Neural cell (in vitro differentiated cells): ENCODE measurements around the gene LMOD2. TPM values are rescaled to one million over a fixed set of nuclear protein-coding genes. Genes with fewer than 3 reads are reported as not detected.

Experiments used
- H2AFZ ChIP-seq: fragments of 200-600, 300-800 bp; sonication (generic), shearing (Covaris generic); 2 replicates; pipeline ENCODE4 v1.6.0; 2014; ENCODE audit warnings: low read depth, mild to moderate bottlenecking, antibody characterized with exemption, low read length, moderate library complexity
- H3F3A ChIP-seq: fragments of 200-600 bp; shearing (Covaris generic); 2 replicates; pipeline ENCODE4 v1.6.1; 2016; ENCODE audit warnings: mild to moderate bottlenecking, moderate library complexity, mixed read lengths, antibody characterized with exemption, low read length; ENCODE audit not compliant: insufficient read depth, poor library complexity, severe bottlenecking
- H3K27ac ChIP-seq: fragments of 200-600, 300-800 bp; sonication (generic), shearing (Covaris generic); 2 replicates; pipeline ENCODE4 v1.5.1; 2014; ENCODE audit warnings: mild to moderate bottlenecking, low read length, moderate library complexity
- H3K27me3 ChIP-seq: fragments of 300-800, 200-600 bp; sonication (generic), shearing (Covaris generic); 2 replicates; pipeline ENCODE4 v1.6.0; 2014; ENCODE audit warnings: mild to moderate bottlenecking, low read depth, low read length, moderate library complexity; ENCODE audit not compliant: insufficient read depth
- H3K36me3 ChIP-seq: fragments of 300-800, 200-600 bp; sonication (generic), shearing (Covaris generic); 2 replicates; pipeline ENCODE4 v1.5.1; 2014; ENCODE audit warnings: mild to moderate bottlenecking, antibody characterized with exemption, low read length, moderate library complexity; ENCODE audit not compliant: insufficient read depth
- H3K4me2 ChIP-seq: fragments of 300-800, 200-600 bp; sonication (generic), shearing (Covaris generic); 2 replicates; pipeline ENCODE4 v1.6.0; 2014; ENCODE audit warnings: mild to moderate bottlenecking, low read length
- H3K4me3 ChIP-seq: fragments of 300-800, 200-600 bp; sonication (generic), shearing (Covaris generic); 2 replicates; pipeline ENCODE4 v1.5.1; 2014; ENCODE audit warnings: mild to moderate bottlenecking, low read length, moderate library complexity
- H3K79me2 ChIP-seq: fragments of 200-600 bp; shearing (Covaris generic); replicated peaks from 2 replicates; pipeline ENCODE4 v1.6.0; 2014; ENCODE audit warnings: mild to moderate bottlenecking, low read length, moderate library complexity; ENCODE audit not compliant: insufficient read depth
- H3K9ac ChIP-seq: fragments of 300-800, 200-600 bp; sonication (generic), shearing (Covaris generic); 2 replicates; pipeline ENCODE4 v1.6.1; 2016; ENCODE audit warnings: mild to moderate bottlenecking, low read length, mixed read lengths
- H3K9me2 ChIP-seq: fragments of 200-600 bp; shearing (Covaris generic); 2 replicates; pipeline ENCODE4 v1.6.1; 2016; ENCODE audit warnings: mild to moderate bottlenecking, low read length, mixed read lengths; ENCODE audit not compliant: insufficient read depth
- H3K9me3 ChIP-seq: fragments of 200-600, 300-800 bp; sonication (generic), shearing (Covaris generic); 2 replicates; pipeline ENCODE4 v1.6.1; 2016; ENCODE audit warnings: mild to moderate bottlenecking, mixed run types, low read length, moderate library complexity, mixed read lengths
- H4K20me1 ChIP-seq: fragments of 200-600 bp; shearing (Covaris generic); 2 replicates; pipeline ENCODE4 v1.6.1; 2016; ENCODE audit warnings: mild to moderate bottlenecking, mixed run types; ENCODE audit not compliant: insufficient read depth
- CTCF ChIP-seq: fragments of 450-650 bp; IDR thresholded peaks from 2 replicates; pipeline ENCODE4 v1.5.1; 2014; ENCODE audit warnings: antibody characterized with exemption, mild to moderate bottlenecking, moderate library complexity; ENCODE audit not compliant: poor library complexity, severe bottlenecking
- EP300 ChIP-seq: fragments of 450-650 bp; conservative IDR thresholded peaks from 2 replicates; pipeline ENCODE4 v1.6.1; 2014; ENCODE audit warnings: antibody characterized with exemption, mild to moderate bottlenecking, moderate library complexity; ENCODE audit not compliant: poor library complexity, severe bottlenecking
- EZH2 ChIP-seq: fragments of 200-600, 300-800 bp; shearing (Covaris generic), sonication (generic); IDR thresholded peaks from 2 replicates; pipeline ENCODE4 v1.6.1; 2014; ENCODE audit warnings: antibody characterized with exemption, low read length, borderline replicate concordance, mild to moderate bottlenecking; ENCODE audit not compliant: insufficient read depth, poor library complexity, severe bottlenecking
- MXI1 ChIP-seq: fragments of 450-650 bp; conservative IDR thresholded peaks from 2 replicates; pipeline ENCODE4 v1.6.1; 2014; ENCODE audit warnings: antibody characterized with exemption, mild to moderate bottlenecking; ENCODE audit not compliant: poor library complexity, severe bottlenecking
- POLR2AphosphoS5 ChIP-seq: IDR thresholded peaks from 2 replicates; pipeline ENCODE4 v1.6.1; 2012
- RAD21 ChIP-seq: fragments of 450-650 bp; conservative IDR thresholded peaks from 2 replicates; pipeline ENCODE4 v1.6.1; 2014; ENCODE audit warnings: antibody characterized with exemption, mild to moderate bottlenecking, moderate library complexity
- REST ChIP-seq: IDR thresholded peaks from 2 replicates; pipeline ENCODE4 v1.6.1; 2012; ENCODE audit warnings: borderline replicate concordance
- SMC3 ChIP-seq: fragments of 450-650 bp; conservative IDR thresholded peaks from 2 replicates; pipeline ENCODE4 v1.6.1; 2014; ENCODE audit warnings: antibody characterized with exemption, mild to moderate bottlenecking, moderate library complexity; ENCODE audit not compliant: poor library complexity
- TAF1 ChIP-seq: IDR thresholded peaks from 2 replicates; pipeline ENCODE4 v1.6.1; 2012; ENCODE audit warnings: low read depth
- polyA plus RNA-seq: library from polyadenylated mRNA; depleted of rRNA; stranded (reverse); fragments of >200 nt; gene quantifications from 2 replicates; pipeline ENCODE4 v1.2.3, GENCODE V29; 2014

The LMOD2 gene
- polyA plus RNA-seq, 1 donor from 2014 or later = not detected

GRCh38 chr7:123653162-123653561 lies 2.5 kb upstream of the LMOD2 start:
- Histone ChIP-seq H2AFZ (no peak overlapping the region), H3K27me3 (no peaks in the 10 kb centered on the region), H3K9me3 (no peaks in the 10 kb centered on the region), H3K36me3 (no peaks in the 10 kb centered on the region), H3K79me2 (no peaks in the 10 kb centered on the region), H3F3A (no peaks in the 10 kb centered on the region), H3K9ac (no peak overlapping the region), H3K9me2 (no peaks in the 10 kb centered on the region), H3K4me3 (no peak overlapping the region), H3K4me2 (no peak overlapping the region), H3K27ac (no peak overlapping the region), H4K20me1 (no peaks in the 10 kb centered on the region)
- TF ChIP-seq CTCF = no peak
- TF ChIP-seq MXI1 = no peak
- no peak for TF ChIP-seq SMC3
- no peak for TF ChIP-seq EZH2
- TF ChIP-seq EP300 = no peak
- no peak for TF ChIP-seq REST
- no peak for TF ChIP-seq POLR2AphosphoS5
- no peak for TF ChIP-seq TAF1
- no peak for TF ChIP-seq RAD21

GRCh38 chr7:123656544-123657303 lies 1.1 kb downstream of the LMOD2 start:
- H3K4me2 ChIP-seq = no peak overlapping the region
- TF ChIP-seq MXI1 = no peak
- no peak for TF ChIP-seq EP300
- no peak for TF ChIP-seq EZH2
- no peak for TF ChIP-seq TAF1
- no peak for TF ChIP-seq CTCF
- no peak overlapping the region for H2AFZ ChIP-seq

More at GRCh38 chr7:123656544-123657303, 1.1 kb downstream of the LMOD2 start:
- H3K79me2 ChIP-seq = no peaks in the 10 kb centered on the region
- H3K9ac ChIP-seq = no peak overlapping the region
- H4K20me1 ChIP-seq = no peaks in the 10 kb centered on the region
- no peak overlapping the region for H3K27ac ChIP-seq
- no peaks in the 10 kb centered on the region for H3K9me3 ChIP-seq
- no peaks in the 10 kb centered on the region for H3K9me2 ChIP-seq
- H3K27me3 ChIP-seq = no peaks in the 10 kb centered on the region
- H3K4me3 ChIP-seq = no peak overlapping the region
- no peaks in the 10 kb centered on the region for H3F3A ChIP-seq
- no peaks in the 10 kb centered on the region for H3K36me3 ChIP-seq
